ENCODE results near the gene ZBED2. TPM values are rescaled to one million over a fixed set of nuclear protein-coding genes. Genes with fewer than 3 reads are reported as not detected.

ZBED2 gene
- total and polyA plus RNA-seq, 2 experiments from 2014 or later: not detected

DNA sequence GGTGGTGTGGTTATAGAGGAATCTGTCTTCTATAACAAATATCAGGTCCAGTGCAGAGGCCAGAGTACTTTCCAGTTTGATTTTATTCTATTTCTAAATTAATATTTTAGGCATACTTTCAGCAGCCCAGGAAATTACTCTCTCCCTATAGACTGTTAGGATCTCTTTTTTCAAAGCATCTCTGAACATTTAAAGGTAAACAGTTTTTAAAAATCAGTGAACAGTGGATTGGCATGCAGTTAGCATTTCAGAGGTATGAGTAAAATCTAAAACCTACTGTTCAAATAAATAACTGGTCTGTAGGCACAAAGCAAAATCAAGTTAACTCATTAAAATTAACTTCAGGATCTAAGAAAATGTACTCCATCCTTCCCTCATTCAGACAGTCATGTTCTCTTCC is 3.0 kb downstream of the ZBED2 start:
- H3F3A ChIP-seq (replicated peaks; ENCODE audit: low read depth): no peaks in the 10 kb centered on the region
- H3K27me3 Mint-ChIP-seq (ENCODE audit: insufficient read depth, low read depth, poor library complexity): peaks cover 2% of the 10 kb centered on the region

More for the DNA sequence above, 3.0 kb downstream of the ZBED2 start:
- no peaks in the 10 kb centered on the region; the same call in 1 of the 2 replicates for H3K9me2 ChIP-seq (ENCODE audit: insufficient read depth)
- Mint-ChIP-seq H3K4me3 (no peak overlapping the region), H3K4me1 (no peaks in the 10 kb centered on the region), H3K9me3 (peaks cover 7% of the 10 kb centered on the region; the same call in 1 of the 3 replicates), H3K36me3 (ENCODE audit: low read depth) (no peaks in the 10 kb centered on the region), H3K27ac (no peak overlapping the region)
- ATAC-seq: no peak
- no peak overlapping the region for H3K4me2 ChIP-seq
- no peak for DNase-seq (ENCODE audit: low spot score)
- H2AFZ ChIP-seq: no peak overlapping the region
- no peaks in the 10 kb centered on the region for H4K20me1 ChIP-seq (replicated peaks; ENCODE audit: insufficient read depth)
- TF ChIP-seq EZH2 (IDR thresholded peaks at IDR 0.05; ENCODE audit: low read depth, unreplicated experiment): no peak
- TF ChIP-seq, protein P1, sequence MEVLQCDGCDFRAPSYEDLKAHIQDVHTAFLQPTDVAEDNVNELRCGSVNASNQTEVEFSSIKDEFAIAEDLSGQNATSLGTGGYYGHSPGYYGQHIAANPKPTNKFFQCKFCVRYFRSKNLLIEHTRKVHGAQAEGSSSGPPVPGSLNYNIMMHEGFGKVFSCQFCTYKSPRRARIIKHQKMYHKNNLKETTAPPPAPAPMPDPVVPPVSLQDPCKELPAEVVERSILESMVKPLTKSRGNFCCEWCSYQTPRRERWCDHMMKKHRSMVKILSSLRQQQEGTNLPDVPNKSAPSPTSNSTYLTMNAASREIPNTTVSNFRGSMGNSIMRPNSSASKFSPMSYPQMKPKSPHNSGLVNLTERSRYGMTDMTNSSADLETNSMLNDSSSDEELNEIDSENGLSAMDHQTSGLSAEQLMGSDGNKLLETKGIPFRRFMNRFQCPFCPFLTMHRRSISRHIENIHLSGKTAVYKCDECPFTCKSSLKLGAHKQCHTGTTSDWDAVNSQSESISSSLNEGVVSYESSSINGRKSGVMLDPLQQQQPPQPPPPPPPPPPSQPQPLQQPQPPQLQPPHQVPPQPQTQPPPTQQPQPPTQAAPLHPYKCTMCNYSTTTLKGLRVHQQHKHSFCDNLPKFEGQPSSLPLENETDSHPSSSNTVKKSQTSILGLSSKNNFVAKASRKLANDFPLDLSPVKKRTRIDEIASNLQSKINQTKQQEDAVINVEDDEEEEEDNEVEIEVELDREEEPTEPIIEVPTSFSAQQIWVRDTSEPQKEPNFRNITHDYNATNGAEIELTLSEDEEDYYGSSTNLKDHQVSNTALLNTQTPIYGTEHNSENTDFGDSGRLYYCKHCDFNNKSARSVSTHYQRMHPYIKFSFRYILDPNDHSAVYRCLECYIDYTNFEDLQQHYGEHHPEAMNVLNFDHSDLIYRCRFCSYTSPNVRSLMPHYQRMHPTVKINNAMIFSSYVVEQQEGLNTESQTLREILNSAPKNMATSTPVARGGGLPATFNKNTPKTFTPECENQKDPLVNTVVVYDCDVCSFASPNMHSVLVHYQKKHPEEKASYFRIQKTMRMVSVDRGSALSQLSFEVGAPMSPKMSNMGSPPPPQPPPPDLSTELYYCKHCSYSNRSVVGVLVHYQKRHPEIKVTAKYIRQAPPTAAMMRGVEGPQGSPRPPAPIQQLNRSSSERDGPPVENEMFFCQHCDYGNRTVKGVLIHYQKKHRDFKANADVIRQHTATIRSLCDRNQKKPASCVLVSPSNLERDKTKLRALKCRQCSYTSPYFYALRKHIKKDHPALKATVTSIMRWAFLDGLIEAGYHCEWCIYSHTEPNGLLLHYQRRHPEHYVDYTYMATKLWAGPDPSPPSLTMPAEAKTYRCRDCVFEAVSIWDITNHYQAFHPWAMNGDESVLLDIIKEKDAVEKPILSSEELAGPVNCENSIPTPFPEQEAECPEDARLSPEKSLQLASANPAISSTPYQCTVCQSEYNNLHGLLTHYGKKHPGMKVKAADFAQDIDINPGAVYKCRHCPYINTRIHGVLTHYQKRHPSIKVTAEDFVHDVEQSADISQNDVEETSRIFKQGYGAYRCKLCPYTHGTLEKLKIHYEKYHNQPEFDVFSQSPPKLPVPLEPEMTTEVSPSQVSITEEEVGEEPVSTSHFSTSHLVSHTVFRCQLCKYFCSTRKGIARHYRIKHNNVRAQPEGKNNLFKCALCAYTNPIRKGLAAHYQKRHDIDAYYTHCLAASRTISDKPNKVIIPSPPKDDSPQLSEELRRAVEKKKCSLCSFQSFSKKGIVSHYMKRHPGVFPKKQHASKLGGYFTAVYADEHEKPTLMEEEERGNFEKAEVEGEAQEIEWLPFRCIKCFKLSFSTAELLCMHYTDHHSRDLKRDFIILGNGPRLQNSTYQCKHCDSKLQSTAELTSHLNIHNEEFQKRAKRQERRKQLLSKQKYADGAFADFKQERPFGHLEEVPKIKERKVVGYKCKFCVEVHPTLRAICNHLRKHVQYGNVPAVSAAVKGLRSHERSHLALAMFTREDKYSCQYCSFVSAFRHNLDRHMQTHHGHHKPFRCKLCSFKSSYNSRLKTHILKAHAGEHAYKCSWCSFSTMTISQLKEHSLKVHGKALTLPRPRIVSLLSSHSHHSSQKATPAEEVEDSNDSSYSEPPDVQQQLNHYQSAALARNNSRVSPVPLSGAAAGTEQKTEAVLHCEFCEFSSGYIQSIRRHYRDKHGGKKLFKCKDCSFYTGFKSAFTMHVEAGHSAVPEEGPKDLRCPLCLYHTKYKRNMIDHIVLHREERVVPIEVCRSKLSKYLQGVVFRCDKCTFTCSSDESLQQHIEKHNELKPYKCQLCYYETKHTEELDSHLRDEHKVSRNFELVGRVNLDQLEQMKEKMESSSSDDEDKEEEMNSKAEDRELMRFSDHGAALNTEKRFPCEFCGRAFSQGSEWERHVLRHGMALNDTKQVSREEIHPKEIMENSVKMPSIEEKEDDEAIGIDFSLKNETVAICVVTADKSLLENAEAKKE (CRISPR knock-in tag; IDR thresholded peaks at IDR 0.05): no peak
- H3K79me2 ChIP-seq (replicated peaks; ENCODE audit: insufficient read depth): no peaks in the 10 kb centered on the region
- no peaks in the 10 kb centered on the region for H3K27me3 ChIP-seq (ENCODE audit: insufficient read depth)
- H3K4me3 ChIP-seq: no peak overlapping the region
- no peaks in the 10 kb centered on the region for H3K4me1 ChIP-seq (ENCODE audit: insufficient read depth)
- no peak overlapping the region for H3K27ac ChIP-seq (ENCODE audit: low read depth)
- H3K36me3 ChIP-seq (ENCODE audit: insufficient read depth): no peaks in the 10 kb centered on the region

Measured in GM23338 (cell line).